ENCODE measurements around the gene RPA3. TPM values are rescaled to one million over a fixed set of nuclear protein-coding genes. Genes with fewer than 3 reads are reported as not detected.

RPA3 gene
- total and polyA plus RNA-seq, 2 of the 13 experiments (the other 11 are each of a cell fraction or from before 2014, with no cell fraction given): 38.3 to 154 TPM

DNA sequence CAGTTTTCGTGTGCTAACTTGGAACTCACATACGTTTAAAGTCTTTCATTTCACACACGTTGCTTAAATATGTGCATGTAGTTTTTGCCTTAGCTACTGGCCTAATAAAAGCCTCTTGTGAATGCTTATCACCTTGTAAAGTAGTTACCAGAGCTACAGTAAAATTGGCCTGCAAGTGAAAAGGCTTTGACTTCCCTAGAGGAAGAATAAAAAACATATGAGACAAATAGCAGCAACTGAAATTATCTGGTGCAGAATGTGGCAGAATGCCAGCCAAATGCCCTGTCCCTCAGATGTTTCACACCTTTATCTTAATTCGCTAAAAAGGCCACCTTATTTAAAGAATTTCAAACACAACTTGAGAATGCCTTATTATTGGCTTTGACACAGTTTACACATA lies 28.1 kb upstream of the RPA3 start (continued):
- TF ChIP-seq, protein P1, sequence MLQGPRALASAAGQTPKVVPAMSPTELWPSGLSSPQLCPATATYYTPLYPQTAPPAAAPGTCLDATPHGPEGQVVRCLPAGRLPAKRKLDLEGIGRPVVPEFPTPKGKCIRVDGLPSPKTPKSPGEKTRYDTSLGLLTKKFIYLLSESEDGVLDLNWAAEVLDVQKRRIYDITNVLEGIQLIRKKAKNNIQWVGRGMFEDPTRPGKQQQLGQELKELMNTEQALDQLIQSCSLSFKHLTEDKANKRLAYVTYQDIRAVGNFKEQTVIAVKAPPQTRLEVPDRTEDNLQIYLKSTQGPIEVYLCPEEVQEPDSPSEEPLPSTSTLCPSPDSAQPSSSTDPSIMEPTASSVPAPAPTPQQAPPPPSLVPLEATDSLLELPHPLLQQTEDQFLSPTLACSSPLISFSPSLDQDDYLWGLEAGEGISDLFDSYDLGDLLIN (CRISPR knock-in tag; IDR thresholded peaks at IDR 0.05; ENCODE audit: borderline replicate concordance): no peak
- TF ChIP-seq HMGA1 (CRISPR knock-in tag; conservative IDR thresholded peaks at IDR 0.05) (no peak), ZNF34 (CRISPR knock-in tag; IDR thresholded peaks at IDR 0.05; ENCODE audit: borderline replicate concordance) (no peak)

DNA sequence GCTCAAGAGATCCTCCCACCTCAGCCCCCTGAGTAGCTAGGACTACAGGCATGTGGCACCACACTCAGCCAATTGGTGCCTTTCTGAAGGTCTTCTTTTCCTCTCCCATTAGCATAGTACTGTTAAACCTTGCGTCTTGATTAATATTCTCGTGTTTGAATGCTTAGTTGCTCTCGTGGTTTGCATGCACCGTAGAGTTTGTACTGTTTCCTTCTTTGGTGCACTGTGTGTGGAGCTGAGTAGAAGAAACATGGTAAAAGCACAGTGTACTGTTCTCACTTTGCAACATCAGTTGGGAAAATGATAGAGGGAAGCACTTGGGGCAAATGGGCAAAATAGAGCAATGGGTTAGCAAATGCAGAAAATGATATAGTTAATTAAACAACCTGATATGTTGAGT lies 27.6 kb upstream of the RPA3 start:
- FAIRE-seq (no peak), DNase-seq (ENCODE audit: low spot score) (no peak), ATAC-seq (no peak)
- BruUV-seq (replicated peaks): no TSS peak
- intact Hi-C loops (cut with micrococcal nuclease; ENCODE audit: unreplicated experiment) (no loop called here), in situ Hi-C loops (cut with HindIII; ENCODE audit: extremely low pct_ligation_motif_present, low pct_unique_long_range_greater_than_20kb) (no loop called here)
- TF ChIP-seq ZNF343 (CRISPR knock-in tag; IDR thresholded peaks at IDR 0.05) (no peak), GTF3A (CRISPR knock-in tag; conservative IDR thresholded peaks at IDR 0.05) (no peak), SCMH1 (CRISPR knock-in tag; IDR thresholded peaks at IDR 0.05; ENCODE audit: borderline replicate concordance) (no peak), ZNF317 (CRISPR knock-in tag; IDR thresholded peaks at IDR 0.05) (no peak), CCDC6 (CRISPR knock-in tag; IDR thresholded peaks at IDR 0.05) (no peak), PLRG1 (conservative IDR thresholded peaks at IDR 0.05) (no peak), ZNF674 (CRISPR knock-in tag; IDR thresholded peaks at IDR 0.05; ENCODE audit: low read depth) (no peak), ZNF782 (CRISPR knock-in tag; IDR thresholded peaks at IDR 0.05; ENCODE audit: borderline replicate concordance) (no peak), FOXK1 (CRISPR knock-in tag; IDR thresholded peaks at IDR 0.05; ENCODE audit: borderline replicate concordance, low read depth) (no peak), SATB2 (CRISPR knock-in tag; IDR thresholded peaks at IDR 0.05) (no peak), ZNF878 (CRISPR knock-in tag; IDR thresholded peaks at IDR 0.05) (no peak), ZNF33B (CRISPR knock-in tag; IDR thresholded peaks at IDR 0.05) (no peak), SMAD9 (CRISPR knock-in tag; IDR thresholded peaks at IDR 0.05) (no peak), ZC3H13 (CRISPR knock-in tag; IDR thresholded peaks at IDR 0.05) (no peak), ZNF747 (CRISPR knock-in tag; IDR thresholded peaks at IDR 0.05; ENCODE audit: borderline replicate concordance) (no peak), ISL2 (CRISPR knock-in tag; IDR thresholded peaks at IDR 0.05) (no peak)
- TF ChIP-seq, protein P2, sequence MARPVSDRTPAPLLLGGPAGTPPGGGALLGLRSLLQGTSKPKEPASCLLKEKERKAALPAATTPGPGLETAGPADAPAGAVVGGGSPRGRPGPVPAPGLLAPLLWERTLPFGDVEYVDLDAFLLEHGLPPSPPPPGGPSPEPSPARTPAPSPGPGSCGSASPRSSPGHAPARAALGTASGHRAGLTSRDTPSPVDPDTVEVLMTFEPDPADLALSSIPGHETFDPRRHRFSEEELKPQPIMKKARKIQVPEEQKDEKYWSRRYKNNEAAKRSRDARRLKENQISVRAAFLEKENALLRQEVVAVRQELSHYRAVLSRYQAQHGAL (CRISPR knock-in tag; IDR thresholded peaks at IDR 0.05; ENCODE audit: not compliant biosample characterization): no peak
- TF ChIP-seq, protein P3, sequence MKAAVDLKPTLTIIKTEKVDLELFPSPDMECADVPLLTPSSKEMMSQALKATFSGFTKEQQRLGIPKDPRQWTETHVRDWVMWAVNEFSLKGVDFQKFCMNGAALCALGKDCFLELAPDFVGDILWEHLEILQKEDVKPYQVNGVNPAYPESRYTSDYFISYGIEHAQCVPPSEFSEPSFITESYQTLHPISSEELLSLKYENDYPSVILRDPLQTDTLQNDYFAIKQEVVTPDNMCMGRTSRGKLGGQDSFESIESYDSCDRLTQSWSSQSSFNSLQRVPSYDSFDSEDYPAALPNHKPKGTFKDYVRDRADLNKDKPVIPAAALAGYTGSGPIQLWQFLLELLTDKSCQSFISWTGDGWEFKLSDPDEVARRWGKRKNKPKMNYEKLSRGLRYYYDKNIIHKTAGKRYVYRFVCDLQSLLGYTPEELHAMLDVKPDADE (CRISPR knock-in tag; IDR thresholded peaks at IDR 0.05): no peak
- CTCF ChIA-PET (ENCODE audit: low intra/inter-chr PET ratio, low total read pairs): no interaction called here
- H3K36me3 ChIP-seq (replicated peaks in 1 of 2; ENCODE audit: control insufficient read depth in 1 of 2, insufficient read depth in 2 of 2, low read length in 2 of 2): no peaks in the 10 kb centered on the region
- H3K4me2 ChIP-seq (ENCODE audit: low read depth, low read length): no peak overlapping the region
- H4K20me1 ChIP-seq (ENCODE audit: insufficient read depth, low read length): no peaks in the 10 kb centered on the region
- no peaks in the 10 kb centered on the region; a peak in 1 of 5 replicates for H3K27me3 ChIP-seq (ENCODE audit: control insufficient read depth in 1 of 2, insufficient read depth in 2 of 2, low read length in 2 of 2)
- no peak overlapping the region for H3K4me3 ChIP-seq (replicated peaks in 1 of 3; ENCODE audit: insufficient read depth in 1 of 3, low read depth in 2 of 3, low read length in 3 of 3)
- H2AFZ ChIP-seq (ENCODE audit: low read length): no peak overlapping the region
- peaks cover 6% of the 10 kb centered on the region for H3K4me1 ChIP-seq (ENCODE audit: insufficient read depth, low read length)
- H3K9ac ChIP-seq (ENCODE audit: insufficient read depth, low read depth, low read length): no peak overlapping the region
- POLR2A ChIA-PET: no interaction called here
- 93% methylated on average over 4 of the region's 4 CpGs for WGBS (ENCODE audit: low lambda C conversion rate)
- H3K9me3 ChIP-seq (ENCODE audit: low read length): no peaks in the 10 kb centered on the region
- no peak overlapping the region for H3K27ac ChIP-seq (ENCODE audit: extremely low read length, insufficient read depth, low read length)
- H3K79me2 ChIP-seq (ENCODE audit: insufficient read depth, low read length): no peaks in the 10 kb centered on the region

Measured in HepG2 (cell line).